M059J (cell line): ENCODE data around the gene TBXAS1. TPM values are rescaled to one million over a fixed set of nuclear protein-coding genes. Genes with fewer than 3 reads are reported as not detected.

ENCODE experiments used
- DNase-seq: peaks from one replicate; pipeline ENCODE4 v3.0.0-alpha.2; 2012; ENCODE audit warnings: low read depth
- total RNA-seq: library from RNA; depleted of rRNA; stranded (reverse); fragments of >200 nt; shearing (Covaris generic); gene quantifications from 2 replicates; pipeline ENCODE4 v1.2.3, GENCODE V29; 2014

The TBXAS1 gene
- total RNA-seq, 1 experiment from 2014 or later = 7.8 TPM

- DNase-seq = no peak
Measured at GRCh38 chr7:140022582-140023211, 193.6 kb downstream of the TBXAS1 start.

- no peak for DNase-seq
Measured at GRCh38 chr7:140023728-140024127, 194.7 kb downstream of the TBXAS1 start.

DNA sequence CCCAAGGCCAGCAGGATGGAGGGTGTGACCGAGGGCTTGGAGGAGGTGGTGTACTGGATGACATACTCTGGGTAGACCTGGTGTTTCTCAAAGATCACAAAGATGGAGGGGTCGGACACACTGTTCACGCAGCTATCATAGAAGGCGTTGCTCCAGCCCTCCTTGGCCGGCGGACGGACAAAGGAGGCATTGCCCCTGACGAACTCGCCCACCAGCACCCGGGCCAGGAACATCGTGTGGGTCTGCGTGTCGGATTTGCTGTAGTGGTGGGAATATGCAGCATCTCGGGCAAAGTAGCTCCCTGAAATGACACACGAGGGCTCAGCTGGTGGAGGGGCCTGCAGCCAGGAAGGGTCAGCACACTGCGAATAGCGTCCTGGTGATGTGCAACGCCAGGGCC, 195.5 kb downstream of the TBXAS1 start:
- DNase-seq = no peak

DNA sequence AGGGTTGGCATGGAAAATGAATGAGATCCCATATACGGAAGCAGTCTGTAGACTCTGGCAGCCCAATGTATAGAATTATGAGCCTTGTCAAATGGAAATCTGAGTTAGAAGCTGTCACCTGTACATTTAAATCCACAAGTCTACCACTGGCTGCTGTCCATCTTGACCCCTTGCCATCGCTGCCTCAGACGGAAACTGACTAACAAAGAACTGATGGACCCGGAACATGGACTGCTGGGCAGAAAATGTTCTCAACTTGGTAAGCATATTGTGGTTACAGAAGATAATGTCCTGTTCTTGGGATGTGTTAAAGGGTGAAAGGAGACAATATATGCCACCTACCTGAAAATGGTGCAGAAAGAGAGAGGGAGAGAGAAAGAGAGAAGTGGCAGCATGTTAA, 196.2 kb downstream of the TBXAS1 start:
- no peak for DNase-seq

DNA sequence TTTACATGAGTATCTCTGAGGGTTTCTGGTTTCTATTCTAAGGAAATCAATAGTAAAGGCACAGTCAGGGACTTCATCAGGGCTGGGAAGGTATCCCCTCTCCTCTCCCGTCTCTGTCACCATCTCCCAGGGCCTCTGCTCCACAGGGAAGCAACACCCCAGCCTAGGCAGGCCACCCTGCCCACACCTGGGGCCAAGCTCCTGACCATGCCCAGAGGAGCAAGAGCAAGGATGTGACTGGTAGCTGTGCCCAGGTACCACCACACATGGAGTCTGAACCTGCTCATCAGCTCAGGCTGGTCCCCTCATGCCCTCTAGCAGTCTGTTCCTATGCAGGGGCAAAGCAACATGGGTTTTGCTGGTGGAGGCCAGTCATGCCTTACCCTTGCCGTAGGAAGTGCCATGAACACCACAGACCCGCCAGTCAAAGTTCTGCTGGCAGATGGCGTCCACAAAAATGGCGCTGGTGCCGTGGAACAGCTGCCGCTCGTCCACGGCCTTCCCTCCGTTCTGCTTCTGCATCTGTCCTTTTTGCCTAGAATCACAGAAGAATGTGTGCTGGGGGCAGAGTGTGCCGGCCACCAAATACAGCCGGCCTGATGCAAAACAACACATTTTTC, 196.9 kb downstream of the TBXAS1 start:
- no peak for DNase-seq

GRCh38 chr7:140026935-140027334, 197.9 kb downstream of the TBXAS1 start:
- DNase-seq = no peak

- no peak for DNase-seq
Measured at GRCh38 chr7:140027858-140028257, 198.8 kb downstream of the TBXAS1 start.

GRCh38 chr7:140028311-140028710, 199.2 kb downstream of the TBXAS1 start:
- DNase-seq = no peak

DNA sequence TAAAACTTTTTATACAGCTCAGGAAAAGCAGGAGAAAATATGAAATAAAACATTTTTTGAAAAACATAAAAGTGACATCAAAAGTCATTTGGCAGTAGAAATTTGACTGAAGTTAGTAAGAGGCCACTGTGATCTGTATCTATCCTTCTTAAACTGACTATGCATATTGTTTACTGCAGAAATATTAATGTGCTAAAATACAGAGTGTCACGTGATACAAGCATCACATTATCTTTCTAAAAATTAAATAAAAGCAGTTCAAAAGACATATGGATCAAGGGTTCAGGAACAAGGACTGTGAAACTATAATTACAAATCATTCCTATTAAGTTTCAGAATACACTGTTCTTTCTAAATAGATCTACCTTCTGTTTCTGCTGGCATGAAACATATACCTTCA, 200.0 kb downstream of the TBXAS1 start:
- no peak for DNase-seq

GRCh38 chr7:140031364-140031763, 202.3 kb downstream of the TBXAS1 start:
- DNase-seq = no peak

DNA sequence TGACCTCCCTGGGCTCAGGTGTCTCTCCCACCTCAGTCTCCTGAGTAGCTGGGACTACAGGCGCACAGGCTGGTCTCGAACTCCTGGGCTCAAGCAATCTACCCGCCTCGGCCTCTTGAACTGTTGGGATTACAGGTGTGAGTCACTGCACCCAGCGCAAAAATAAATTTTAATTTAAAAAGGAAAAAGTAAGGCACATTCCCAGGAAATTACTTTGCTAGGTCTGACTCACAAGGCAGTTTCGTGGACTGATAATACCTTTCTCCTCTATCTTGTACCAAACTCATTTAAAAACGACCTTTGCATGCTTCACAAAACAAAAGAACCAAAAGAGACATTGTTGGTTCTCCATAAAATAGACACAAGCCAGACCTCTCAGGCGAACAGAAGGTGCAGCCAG, 204.0 kb downstream of the TBXAS1 start:
- DNase-seq = peak; percentile 88

DNA sequence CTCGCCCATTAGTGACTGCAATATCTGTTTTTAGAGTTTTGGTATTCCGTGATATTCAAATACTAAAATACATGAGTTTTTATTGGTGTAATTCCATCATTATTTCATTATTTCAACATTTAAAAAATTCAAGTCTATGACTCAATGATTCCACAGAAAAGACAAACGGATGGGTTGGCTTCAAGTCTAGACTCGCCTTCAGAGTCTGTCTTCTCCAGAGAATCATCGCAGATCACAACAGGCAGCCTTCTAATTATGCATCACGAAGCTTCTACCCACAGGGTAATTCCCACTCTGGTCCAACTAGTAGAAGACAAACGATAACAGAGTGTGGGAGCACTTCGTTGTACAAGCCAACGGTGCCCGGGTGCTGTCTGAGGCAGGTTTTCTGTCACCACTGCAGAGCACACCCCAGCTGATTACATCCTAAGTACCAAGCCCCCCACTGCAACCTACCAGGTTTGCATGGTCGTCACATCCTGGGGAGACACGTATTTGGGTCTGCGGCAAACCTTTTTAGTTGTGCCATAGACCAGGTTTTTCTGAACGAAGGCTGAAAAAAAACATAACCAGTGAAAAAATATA, 204.8 kb downstream of the TBXAS1 start:
- no peak for DNase-seq

DNA sequence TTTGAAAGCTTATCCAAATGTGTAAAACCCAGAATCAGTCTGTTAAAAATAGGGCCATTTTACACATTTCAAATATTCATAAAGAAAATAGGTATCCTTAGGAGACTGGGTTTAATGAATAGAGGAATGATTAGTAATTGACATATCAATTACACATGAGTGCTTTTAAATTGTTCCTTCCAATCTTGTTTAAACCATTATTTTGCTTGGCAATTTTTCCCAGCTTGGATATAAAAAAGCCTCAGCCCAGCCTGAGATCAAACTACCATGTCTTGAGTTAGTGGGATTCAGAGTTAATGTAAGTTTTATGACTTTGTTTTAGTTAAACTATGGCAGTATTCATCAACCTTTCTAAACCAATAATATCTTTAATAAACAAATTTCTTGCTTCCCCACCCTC, 205.4 kb downstream of the TBXAS1 start:
- DNase-seq = peak; percentile 14

DNA sequence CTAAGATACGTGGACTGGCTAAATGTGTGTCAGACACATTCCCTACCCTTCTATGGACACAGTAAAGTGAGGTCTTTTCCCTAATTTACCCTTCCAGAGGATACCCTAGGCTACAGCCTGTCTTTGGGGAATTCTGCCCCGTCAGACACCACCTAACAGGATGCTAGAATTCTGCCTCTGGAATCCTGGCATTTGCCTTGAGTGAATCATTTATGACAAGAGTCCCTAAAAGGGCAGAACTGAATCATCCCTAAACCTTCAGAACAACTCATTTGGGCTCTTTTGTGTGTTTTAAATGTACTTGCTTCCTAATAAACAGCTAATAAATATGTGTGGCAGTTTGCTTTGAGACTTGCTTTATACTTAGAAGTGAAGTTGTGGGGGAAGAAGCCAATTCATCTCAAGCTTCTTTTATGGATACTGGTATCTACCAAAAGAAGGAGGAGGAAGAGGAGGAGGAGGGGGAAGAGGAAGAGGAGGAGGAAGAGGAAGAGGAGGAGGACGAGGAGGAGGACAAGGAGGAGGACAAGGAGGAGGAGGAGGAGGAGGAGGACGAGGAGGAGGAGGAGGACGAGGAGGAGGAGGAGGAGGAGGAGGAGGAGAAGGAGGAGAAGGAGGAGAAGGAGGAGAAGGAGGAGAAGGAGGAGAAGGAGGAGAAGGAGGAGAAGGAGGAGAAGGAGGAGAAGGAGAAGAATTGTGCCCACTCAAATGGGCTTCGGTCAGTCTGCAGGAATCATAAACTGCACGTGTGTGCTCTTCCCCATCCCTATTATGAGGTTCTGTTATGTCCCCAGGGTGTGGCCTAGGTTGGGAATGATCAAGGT, 206.5 kb downstream of the TBXAS1 start:
- DNase-seq = peak; percentile 87

DNA sequence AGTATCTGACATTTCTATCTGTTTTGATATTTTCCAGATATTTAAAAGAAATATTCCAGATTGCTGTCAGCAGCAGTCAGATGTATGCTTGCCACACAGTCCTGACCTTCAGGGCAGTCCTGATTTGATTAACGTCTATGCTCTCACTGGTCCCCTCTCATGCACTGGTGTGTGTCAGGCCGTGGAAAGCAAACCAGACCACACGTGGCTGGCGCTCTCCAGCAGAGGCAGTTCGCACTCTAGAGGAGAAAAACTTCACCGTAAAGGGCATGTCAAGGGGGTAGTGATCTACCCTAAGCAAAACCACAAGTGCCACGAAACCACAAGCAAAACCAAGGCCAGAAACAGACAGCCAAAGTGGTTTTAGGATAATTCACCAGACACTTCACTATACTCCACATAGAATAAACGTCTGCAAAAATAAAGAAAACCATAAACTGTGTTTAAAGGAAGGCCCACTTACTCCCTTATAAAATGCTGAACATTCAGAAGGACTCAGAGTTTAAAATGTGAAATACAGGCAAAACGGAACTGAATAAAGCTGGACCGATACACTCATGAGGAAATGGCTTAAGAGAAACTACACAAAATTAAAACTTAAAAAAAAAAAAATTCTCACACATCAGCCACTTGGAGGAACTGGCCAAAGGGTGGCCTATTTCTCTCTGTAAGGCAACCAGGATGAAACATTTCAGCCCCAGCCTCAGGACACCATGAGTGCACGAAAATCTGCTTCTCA, 207.3 kb downstream of the TBXAS1 start:
- DNase-seq = peak; percentile 61

GRCh38 chr7:140039066-140039465, 210.0 kb downstream of the TBXAS1 start:
- peak; percentile 22 for DNase-seq

- no peak for DNase-seq
Measured at GRCh38 chr7:140039896-140040295, 210.8 kb downstream of the TBXAS1 start.

- DNase-seq = no peak
Measured at GRCh38 chr7:140041659-140042385, 212.8 kb downstream of the TBXAS1 start.

DNA sequence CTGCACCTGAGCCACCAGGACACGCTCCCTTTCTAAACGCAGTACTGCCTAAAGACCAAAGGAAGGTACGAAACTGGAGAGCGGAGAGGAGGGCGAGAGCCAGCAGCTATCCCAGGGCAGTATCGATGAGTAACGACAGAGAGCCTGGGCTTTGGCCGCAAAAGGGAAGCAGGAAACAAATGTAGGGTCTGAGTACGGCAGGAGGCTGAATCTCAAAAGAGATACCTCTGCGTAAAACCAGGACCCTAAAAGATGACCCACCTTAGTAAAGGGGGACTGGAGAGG, 213.3 kb downstream of the TBXAS1 start:
- DNase-seq = no peak

DNA sequence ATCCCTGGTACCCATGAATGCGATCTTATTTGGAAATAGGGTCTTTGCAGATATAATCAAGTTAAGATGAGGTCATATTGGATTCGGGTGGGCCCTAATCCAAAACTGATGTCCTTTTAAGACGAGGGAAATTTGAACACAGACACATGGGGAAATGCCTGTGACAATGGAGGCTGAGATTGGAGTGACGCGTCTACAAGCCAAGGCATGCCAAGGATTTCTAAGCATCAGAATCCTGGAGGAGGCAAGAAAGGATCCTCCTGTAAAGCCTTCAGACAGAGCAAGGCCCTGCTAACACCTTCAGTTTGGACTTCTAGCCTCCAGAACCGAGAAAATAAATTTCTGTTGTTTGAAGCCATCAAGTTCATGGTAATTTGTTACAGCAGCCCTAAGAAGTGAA, 215.2 kb downstream of the TBXAS1 start:
- DNase-seq = no peak

GRCh38 chr7:140045697-140046096, 216.6 kb downstream of the TBXAS1 start:
- DNase-seq = no peak
